Activated T-helper 1 cell treated with anti-CD3 and anti-CD28 coated beads, Interleukin-2, amount 50 U/mL, for 16 hours (primary cell): ENCODE measurements around the gene TRMT5.

Experiments used
- DNase-seq, 2 donors: peaks; one replicate each; pipeline ENCODE4 v3.0.0-alpha.2; 2020; ENCODE audit warnings: low read depth in 1 of 2, low spot score in 1 of 2

The TRMT5 gene

DNA sequence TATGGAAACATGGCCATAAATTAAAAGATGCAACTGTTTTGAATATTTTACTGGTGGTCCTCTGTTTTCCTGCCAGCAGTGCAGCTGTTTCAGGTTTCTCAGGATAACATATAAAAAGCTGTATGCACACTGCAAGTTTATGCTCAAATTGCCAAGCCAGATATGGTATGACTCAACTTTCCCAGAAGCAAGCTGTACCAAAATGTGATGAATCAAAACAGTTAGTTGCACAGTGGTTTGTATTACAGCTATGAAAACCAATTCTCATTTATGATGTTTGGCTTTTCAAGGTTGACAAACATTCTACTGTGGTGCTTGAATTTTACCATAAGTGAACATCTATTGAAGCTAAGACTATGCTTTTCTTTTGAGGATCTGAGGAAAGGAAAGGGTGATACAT lies 15.5 kb downstream of the TRMT5 start:
- no peak for DNase-seq

DNA sequence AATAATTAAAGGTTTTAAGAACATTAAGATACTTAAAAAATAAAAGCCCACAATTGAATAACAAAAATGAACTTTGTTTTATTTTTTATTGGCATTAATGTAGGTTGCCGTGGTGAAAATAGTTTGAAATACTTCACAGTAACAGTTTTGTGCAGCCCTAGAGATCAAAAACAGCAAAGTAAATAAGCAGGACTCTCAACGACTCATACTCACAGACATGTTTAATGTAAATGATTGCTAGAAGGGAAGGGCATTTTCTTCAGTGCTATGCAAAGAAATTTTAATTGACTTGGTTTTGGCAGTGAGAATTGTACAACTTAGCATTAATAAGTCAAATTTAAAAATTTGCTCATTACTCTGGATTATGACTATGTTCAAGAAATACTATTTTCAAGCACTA lies 16.0 kb downstream of the TRMT5 start:
- DNase-seq, result no peak

DNA sequence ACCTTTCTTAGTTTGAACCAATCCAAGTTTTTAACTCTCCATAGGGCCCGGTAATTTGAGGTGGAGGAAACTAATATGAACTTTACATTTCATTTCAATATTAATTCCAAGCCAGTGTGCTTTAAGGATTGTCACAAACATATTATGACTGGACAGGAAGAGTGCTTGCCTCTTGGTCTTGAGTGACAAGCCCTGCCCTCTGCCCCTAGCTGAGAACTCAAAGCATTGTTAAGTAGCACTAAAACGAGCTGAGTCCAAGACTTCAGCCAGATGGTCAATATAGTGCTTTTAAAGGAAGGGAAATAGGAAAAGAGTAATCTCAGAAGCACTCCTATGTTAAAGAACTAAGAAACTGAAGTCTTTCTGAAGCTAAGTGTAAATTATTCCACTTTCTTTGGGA lies 17.1 kb downstream of the TRMT5 start:
- DNase-seq, result no peak

DNA sequence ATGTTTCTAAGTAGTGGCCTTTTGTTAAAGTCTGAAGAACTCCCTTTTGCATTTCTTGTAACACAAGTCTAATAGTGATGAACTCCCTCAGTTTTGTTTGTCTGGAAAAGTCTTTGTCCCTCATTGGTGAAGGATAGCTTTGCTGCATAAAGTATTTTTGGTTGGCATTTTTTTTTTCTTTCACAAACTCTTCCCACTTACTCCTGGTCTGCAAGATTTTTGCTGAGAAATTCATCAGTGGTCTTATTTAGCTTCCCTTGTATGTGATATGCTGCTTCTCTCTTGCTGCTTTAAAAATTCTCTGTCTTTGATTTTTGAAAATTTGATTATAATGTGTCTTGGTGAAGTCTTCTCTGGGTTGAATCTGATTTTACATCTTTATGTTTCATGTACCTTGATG lies 22.7 kb downstream of the TRMT5 start:
- no peak for DNase-seq

DNA sequence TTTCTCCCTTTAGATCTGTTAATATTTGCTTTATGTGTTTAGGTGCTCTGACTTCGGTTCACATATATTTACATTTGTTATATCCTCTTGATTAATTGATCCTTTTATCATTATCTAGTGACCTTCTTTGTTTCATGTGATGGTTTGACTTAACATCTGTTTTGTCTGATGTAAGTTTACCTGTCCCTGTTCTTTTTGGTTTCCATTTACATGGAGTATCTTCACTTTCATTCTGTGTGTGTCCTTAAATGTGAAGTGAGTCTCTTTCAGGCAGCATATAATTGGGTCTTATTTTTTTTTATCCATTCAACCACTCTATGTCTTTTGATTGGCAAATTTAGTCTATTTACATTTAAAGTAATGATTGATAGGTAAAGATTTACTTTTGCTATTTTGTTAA lies 24.2 kb downstream of the TRMT5 start:
- no peak for DNase-seq

DNA sequence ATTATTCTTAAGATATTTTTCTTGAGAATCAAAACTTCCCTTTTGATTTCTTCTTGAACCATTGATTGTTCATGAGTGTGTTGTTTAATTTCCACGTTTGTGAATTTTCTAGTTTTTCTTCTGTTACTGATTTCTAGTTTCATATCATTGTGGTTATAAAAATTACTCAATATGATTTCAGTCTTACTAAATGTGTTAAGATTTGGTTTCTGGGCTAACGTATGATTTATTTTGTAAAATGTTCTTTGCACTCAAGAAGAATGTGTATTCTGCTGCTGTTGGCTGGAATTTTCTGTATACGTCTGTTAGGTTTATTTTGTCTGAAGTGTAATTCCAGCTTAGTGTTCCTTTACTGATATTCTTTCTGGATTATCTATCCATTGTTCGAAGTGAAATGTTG lies 24.7 kb downstream of the TRMT5 start:
- DNase-seq, result no peak

DNA sequence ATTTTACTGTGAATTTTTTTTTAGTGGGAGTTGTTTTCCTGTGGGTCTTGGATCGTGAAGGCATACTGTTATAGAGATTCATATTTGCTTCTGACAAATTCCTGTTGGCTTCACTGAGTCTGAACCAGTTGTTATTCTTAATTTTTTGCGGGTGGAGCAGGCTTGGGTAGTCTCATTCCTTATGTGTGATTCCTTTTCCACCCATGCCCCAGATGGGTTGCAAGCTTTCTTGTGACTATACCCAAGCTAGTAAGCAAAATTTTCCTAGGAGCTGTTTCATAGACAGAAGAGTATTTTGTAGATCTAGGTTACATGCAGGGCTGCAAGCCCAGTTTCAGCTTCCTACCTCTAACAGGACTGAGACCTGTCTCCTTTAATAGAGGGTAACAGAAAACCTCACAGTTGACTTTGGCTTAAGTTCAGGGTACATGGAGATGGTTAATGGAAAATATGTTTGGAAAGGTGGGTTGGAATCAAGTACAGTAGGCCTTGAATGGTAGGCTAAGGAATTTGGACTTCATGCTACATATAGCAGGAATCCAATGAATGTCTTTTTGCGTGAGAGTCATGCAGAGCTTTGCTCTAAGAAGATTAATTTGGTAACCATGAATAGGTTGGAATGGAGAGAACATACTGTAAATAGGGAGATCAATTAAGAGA lies 29.0 kb downstream of the TRMT5 start:
- DNase-seq, result no peak

DNA sequence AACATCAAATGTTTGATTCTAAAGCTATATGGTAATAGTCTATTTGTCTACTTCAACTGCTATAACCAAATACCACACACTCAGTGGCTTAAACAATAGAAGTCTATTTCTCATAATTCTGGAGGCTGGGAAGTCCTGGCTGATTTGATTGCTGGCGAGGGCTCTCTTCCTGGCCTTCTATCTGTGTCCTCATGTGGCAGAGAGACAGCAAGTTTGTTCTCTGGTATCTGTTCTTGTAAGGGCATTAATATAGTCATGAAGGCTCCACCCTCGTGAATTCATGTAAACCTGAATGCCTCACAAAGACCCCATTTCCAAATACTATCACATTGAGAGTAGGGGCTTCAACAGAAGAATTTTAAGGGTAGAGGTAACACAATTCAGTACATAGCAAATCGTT lies 34.1 kb downstream of the TRMT5 start:
- no peak for DNase-seq

DNA sequence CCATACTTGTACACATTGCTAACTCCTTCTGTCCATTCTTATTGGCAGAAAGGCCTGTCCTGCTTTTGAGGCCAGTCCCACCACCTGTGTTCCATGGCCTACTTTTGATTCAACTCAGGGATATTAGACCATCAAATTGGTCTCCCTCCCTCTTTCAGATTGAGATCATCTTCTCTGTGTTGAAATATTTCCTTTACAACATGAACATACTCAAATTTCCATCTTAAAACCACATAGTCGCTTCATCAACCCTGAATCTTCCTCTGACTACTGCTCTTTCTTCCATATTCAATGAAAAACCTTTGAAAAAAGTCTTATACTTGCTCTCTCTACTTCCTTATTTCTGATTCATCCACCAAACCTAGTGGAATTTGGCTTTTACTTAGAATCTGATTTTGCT lies 34.9 kb downstream of the TRMT5 start:
- no peak for DNase-seq

DNA sequence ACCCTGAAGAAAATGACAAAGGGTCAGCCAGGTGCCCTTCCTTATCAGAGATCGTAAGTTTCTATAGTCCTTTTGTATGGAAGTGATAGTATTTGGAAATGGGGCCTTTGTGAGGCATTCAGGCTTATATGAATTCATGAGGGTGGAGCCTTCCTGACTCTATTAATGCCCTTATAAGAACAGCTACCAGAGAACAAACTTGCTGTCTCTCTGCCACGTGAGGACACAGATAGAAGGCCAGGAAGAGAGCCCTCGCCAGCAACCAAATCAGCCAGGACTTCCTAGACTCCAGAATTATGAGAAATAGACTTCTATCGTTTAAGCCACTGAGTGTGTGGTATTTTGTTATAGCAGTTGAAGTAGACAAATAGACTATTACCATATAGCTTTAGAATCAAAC lies 36.7 kb downstream of the TRMT5 start:
- no peak for DNase-seq

DNA sequence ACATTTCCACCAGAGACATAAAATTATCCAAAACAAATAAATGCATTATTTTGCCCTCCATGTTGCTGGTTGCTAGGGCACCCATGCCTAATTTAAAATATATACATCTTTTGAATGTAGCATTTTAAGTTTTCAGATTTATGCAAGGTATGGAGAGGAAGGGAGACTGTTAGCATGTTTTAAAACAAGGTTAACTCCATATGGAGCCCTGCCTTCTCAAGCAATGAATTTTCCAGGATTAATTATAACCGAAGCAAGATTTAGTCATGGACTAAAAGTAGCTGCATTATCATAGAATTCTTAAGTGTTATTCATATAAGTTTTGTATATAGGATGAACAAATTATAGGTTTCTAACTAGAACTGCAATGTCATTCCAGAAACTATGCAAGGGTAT lies 37.2 kb downstream of the TRMT5 start:
- DNase-seq, result no peak

DNA sequence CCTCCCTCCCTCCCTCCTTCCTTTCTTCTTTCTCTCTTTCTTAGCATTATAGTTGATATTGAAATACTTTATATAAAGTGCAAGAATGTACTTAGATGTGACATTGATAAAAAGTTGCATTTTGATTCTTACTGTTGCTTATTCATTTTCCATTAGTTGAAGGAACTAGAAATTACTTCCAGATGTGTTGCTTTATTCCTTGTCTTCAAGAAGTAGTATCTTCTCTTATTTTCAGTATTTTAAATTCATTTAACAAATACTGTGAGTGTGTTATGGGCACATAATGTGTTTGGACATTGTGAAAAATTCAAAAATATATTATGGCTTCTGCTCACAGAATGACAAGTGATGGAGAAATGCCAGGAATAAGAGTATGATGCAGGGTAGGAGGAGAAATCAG lies 45.6 kb downstream of the TRMT5 start:
- DNase-seq, result no peak

DNA sequence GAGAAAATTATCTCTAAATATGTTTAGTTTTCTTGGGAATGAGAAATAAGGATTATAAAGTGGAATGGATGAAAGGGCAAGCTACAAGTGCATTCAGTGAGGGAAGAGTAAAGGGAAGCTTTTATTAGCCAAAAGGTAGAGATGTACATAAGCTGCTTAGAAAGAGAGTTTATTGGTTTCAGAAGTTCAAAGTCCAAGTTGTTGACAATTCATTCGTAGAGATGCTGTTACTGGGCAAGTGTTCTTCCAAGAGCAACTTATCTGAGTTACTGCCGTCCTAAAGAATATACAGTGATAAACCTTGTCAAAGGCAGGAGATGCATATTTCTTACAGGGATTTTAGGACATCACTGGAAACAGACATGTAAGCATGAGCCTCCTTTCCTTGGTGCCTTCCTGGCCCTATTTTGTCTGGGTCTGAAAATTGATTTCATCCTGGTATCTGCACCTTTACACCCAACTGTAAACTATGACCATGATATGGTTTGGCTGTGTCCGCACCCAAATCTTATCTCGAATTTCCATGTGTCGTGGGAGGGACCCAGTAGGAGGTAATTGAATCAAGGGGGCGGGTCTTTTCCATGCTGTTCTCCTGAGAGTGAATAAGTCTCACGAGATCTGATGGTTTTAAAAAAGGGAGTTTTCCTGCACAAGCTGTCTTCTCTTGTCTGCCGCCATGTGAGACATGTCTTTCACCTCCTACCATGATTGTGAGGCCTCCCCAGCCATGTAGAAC lies 46.8 kb downstream of the TRMT5 start:
- DNase-seq, result no peak

DNA sequence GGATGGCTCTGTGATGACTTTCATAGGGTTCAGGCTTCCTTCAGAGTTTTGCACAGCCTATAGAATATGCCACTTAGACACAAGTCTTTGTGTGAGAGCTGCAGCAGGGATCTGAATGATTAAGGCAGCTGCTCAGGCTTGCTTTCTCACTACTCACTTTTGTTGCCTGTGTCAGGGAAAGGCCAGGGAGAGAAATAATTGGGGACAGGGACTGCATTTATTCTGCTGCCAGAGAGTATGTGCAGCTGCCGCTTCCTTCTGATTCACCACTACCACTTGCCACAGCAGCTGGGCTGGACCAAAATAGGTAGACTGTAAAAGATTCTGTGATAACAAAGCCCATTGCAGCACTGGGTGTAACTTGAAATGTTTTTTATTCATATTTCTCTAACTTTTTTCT lies 49.7 kb downstream of the TRMT5 start:
- no peak for DNase-seq

DNA sequence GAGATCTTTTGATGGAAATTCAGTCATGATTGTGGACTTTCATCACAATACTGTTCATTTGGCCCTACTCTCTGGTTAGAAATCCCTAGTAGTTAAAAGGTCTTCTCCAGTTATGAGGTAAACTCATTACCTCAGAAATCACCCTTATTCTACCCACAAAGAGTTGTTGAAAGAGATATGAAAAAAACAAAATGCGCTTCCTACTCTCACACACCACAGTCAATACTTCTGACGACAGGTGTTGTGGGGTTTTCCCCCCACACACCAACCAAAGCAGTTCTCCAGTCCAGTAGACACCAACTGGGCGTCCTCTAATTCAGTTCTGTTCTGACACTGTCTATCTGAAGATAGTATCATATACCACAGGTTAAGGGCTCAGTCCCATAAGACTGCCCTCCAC lies 54.9 kb downstream of the TRMT5 start:
- DNase-seq, result no peak

DNA sequence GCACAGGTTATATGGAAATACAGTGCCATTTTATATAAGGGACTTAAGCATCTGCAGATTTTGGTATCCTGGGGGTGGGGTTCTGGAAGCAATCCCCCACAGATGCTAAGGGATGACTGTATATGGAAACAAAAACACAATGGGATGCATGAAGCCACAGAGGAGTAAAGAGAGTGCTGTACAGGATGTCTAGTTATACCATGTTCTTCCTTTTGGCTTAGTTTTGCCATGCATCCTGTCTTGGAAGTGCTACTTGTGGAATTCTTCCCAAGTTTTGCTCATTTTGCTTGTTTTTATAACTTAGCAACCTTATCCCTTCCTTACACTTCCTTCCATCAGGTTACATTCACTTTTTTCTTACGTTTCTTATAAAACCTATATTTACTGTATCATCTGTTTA lies 55.6 kb downstream of the TRMT5 start:
- DNase-seq, result no peak

DNA sequence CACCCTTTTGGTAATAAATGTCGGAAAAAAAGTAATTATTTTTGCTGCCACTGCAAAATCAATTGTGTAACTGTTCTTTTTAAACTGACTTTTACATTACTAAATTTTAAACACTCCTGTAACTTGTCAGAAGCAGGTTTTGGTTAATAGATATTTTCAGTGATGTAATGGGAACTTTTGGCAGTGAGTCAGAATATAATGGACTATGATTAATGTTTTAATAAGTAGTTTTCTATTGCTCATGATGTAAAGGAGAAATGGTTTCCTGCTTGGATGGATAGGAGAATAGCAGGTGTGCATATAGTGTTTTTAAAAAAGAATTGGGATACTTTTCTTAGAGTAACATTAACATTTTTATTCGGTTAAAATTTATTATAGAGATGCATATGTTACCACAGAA lies 58.8 kb downstream of the TRMT5 start:
- no peak for DNase-seq
